Fibroblast of pulmonary artery (primary cell): ENCODE measurements around the gene FRMPD2.

Experiments
- DNase-seq: peaks from one replicate; pipeline ENCODE4 v3.0.0-alpha.2; 2010; ENCODE audit warnings: low read depth
- H3K4me3 ChIP-seq: replicated peaks from 2 replicates; pipeline ENCODE4 v1.5.1; 2011; ENCODE audit warnings: low read depth, mild to moderate bottlenecking, control low read depth, low read length, moderate library complexity
- CTCF ChIP-seq: IDR thresholded peaks from 2 replicates; pipeline ENCODE4 v1.5.1; 2011; ENCODE audit warnings: mild to moderate bottlenecking, control low read depth, low read length, inconsistent platforms; ENCODE audit errors: missing control alignments

Gene FRMPD2

GRCh38 chr10:48271047-48271730 lies 3.3 kb downstream of the FRMPD2 start:
- no peak for TF ChIP-seq CTCF
- no peak for DNase-seq
- H3K4me3 ChIP-seq: no peak overlapping the region

DNA sequence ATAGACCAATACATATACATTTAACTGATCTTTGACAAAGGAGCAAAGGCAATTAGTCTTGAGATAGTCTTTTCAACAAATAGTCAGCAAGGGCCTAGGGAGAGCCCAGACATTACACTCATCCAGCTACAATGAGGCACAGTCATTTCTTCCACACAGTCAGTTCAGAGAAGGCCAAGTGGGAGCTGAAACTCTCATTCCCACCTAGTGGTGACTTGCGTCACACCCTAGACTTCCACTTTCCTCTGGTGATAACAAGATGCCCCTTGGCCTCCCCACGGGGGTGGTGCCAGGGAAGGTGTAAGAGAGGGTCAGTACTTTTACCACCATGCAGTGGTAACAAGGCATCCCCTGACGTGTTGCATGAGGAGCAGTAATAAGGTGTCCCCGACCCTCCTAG lies 8.0 kb downstream of the FRMPD2 start:
- no peak for DNase-seq
- no peak overlapping the region for H3K4me3 ChIP-seq
- TF ChIP-seq CTCF: no peak

- no peak for DNase-seq
- no peak for TF ChIP-seq CTCF
- no peak overlapping the region for H3K4me3 ChIP-seq
Measured at GRCh38 chr10:48258105-48258504, 16.4 kb downstream of the FRMPD2 start.

GRCh38 chr10:48257407-48257961 lies 17.0 kb downstream of the FRMPD2 start:
- DNase-seq: no peak
- TF ChIP-seq CTCF: no peak
- H3K4me3 ChIP-seq: no peak overlapping the region

DNA sequence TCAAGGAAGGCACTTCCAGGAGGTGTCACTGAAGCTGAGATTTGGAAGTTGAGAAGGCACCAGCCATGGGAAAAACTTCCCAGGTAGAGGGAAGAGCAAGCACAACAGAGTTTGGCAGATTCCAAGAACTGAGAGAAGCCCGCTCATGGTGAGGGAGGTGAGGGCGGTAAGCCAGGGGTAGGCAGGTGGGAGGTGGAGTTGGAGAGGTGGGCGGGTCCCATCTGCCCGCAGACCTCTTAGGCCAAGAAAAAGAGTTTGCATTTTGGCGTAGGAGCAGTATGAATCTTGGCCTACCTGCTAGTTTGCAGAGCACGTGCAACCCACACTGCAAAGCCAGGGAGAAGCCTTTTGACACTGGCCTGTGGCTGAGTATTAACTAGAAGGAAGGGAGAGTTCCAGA lies 18.8 kb downstream of the FRMPD2 start:
- H3K4me3 ChIP-seq: no peak overlapping the region
- no peak for TF ChIP-seq CTCF
- DNase-seq: no peak

DNA sequence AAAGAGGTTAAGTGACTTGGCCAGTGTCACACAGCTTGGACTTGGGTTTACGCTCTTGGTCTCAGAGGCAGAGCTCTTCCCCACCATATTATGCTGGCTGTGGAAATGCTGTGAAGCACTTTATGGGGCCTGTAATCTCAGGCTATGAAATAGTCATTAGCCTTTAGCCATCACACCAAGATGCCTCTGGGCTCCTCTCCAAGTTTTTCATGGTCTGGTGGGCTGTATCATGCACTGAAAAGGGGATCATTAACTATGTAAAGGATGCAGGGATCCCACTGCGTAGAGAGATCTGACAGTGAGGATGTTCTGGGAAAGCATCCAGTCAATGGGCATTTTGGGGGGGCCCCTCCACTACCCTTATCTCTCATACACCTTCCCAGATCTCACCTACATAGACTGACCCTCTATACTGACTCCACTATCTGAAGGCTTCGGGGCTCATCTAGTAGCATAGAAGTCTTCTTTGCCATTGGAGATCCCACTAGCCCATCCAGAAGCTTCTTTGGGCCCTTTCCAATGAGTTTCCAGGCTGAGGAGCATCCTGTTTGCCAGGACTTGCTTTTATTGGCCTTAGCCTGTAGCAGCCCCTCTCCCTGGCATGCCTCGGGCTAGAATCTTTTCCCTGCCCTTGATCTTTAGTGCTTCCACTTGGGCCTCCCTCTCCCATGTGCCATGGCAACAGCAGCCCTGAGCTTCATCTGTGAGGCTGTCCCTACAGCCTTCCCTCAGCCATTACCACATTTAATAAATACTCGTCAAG lies 19.6 kb downstream of the FRMPD2 start:
- no peak for TF ChIP-seq CTCF
- DNase-seq: no peak
- H3K4me3 ChIP-seq: no peak overlapping the region
